ENCODE data around the gene POU6F1. TPM values are rescaled to one million over a fixed set of nuclear protein-coding genes. Genes with fewer than 3 reads are reported as not detected.

Gene POU6F1
- total and polyA plus RNA-seq, 9 of the 15 experiments (the other 6 are each of a cell fraction or from before 2014, with no cell fraction given): 0.14 to 3.3 (median 1.1) TPM

GRCh38 chr12:51246254-51246853 lies 28.5 kb upstream of the POU6F1 start (continued):
- no peak for TF ChIP-seq CHD7 (IDR thresholded peaks at IDR 0.05; ENCODE audit: low read depth, low read length)
- TF ChIP-seq, protein P1, sequence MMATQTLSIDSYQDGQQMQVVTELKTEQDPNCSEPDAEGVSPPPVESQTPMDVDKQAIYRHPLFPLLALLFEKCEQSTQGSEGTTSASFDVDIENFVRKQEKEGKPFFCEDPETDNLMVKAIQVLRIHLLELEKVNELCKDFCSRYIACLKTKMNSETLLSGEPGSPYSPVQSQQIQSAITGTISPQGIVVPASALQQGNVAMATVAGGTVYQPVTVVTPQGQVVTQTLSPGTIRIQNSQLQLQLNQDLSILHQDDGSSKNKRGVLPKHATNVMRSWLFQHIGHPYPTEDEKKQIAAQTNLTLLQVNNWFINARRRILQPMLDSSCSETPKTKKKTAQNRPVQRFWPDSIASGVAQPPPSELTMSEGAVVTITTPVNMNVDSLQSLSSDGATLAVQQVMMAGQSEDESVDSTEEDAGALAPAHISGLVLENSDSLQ (IDR thresholded peaks at IDR 0.05): peak; percentile 89
- TF ChIP-seq JUND (IDR thresholded peaks at IDR 0.05; ENCODE audit: borderline replicate concordance, low read depth, low read length): peak; percentile 57
- TF ChIP-seq JUND (tag; IDR thresholded peaks at IDR 0.05; ENCODE audit: borderline replicate concordance, low read depth, low read length): peak; percentile 64; the same call in 1 of the 3 replicates
- TF ChIP-seq ELK3 (CRISPR knock-in tag; IDR thresholded peaks at IDR 0.05): 0 out of 2 replicates have a peak, but pooled peaks have one; percentile 39
- no peak for TF ChIP-seq TGIF2 (CRISPR knock-in tag; IDR thresholded peaks at IDR 0.05)
- TF ChIP-seq CBX8 (IDR thresholded peaks at IDR 0.05; ENCODE audit: borderline replicate concordance, extremely low read depth, low read depth, low read length, poor library complexity, severe bottlenecking): no peak
- TF ChIP-seq ZNF778 (CRISPR knock-in tag; IDR thresholded peaks at IDR 0.05): no peak
- no peak for TF ChIP-seq PURB (CRISPR knock-in tag; IDR thresholded peaks at IDR 0.05; ENCODE audit: low read depth)
- TF ChIP-seq, protein P2, sequence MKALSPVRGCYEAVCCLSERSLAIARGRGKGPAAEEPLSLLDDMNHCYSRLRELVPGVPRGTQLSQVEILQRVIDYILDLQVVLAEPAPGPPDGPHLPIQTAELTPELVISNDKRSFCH (CRISPR knock-in tag; IDR thresholded peaks at IDR 0.05): no peak
- TF ChIP-seq, protein P2 (tag; IDR thresholded peaks at IDR 0.05): no peak
- no peak for TF ChIP-seq TFAM (CRISPR knock-in tag; conservative IDR thresholded peaks at IDR 0.05)

Measured in K562 (cell line).